ENCODE measurements around the gene CACNA2D4.

CACNA2D4 gene

DNA sequence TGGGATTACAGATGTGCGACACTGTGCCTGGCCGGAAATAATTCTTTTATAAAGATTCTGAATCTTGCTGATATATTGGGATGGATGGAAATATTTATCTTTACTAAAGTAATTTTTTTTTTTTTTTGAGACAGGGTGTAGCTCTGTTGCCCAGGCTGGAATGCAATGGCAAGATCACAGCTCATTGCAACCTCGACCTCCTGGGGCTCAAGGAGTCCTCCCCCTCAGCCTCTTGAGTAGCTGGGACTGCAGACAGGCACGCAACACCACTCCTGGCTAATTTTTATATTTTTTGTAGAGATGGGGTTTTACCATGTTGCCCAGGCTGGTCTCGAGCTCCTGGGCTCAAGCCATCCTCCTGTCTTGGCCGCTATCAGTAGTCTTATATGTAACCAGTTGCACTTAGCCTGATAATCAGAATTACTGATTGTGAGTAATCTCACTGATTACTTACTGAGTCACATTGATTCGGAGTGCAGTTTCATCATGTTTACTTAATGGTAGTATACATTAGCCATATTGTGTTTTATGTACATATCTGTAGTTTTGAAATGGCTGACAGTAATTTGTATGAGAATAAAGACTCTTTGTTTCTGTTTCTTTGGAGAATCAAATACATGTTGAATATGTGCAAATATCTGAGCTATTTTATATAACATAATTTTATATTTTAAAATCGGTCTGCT, 148.5 kb downstream of the CACNA2D4 start:
- no peak for DNase-seq (ENCODE audit: extremely low spot score)
- TF ChIP-seq, protein P1, sequence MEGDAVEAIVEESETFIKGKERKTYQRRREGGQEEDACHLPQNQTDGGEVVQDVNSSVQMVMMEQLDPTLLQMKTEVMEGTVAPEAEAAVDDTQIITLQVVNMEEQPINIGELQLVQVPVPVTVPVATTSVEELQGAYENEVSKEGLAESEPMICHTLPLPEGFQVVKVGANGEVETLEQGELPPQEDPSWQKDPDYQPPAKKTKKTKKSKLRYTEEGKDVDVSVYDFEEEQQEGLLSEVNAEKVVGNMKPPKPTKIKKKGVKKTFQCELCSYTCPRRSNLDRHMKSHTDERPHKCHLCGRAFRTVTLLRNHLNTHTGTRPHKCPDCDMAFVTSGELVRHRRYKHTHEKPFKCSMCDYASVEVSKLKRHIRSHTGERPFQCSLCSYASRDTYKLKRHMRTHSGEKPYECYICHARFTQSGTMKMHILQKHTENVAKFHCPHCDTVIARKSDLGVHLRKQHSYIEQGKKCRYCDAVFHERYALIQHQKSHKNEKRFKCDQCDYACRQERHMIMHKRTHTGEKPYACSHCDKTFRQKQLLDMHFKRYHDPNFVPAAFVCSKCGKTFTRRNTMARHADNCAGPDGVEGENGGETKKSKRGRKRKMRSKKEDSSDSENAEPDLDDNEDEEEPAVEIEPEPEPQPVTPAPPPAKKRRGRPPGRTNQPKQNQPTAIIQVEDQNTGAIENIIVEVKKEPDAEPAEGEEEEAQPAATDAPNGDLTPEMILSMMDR (IDR thresholded peaks at IDR 0.05; ENCODE audit: control extremely low read depth, extremely low read depth, low read depth, missing control alignments), result no peak
- POLR2A ChIA-PET, result no interaction called here
- CTCF ChIA-PET, result interaction anchor here (1.0 to 2.1 kb wide), 4 partner anchors 10 to 115 kb away, joined by 3 to 11 read pairs (median 5); no protein-coding TSS in a partner anchor

DNA sequence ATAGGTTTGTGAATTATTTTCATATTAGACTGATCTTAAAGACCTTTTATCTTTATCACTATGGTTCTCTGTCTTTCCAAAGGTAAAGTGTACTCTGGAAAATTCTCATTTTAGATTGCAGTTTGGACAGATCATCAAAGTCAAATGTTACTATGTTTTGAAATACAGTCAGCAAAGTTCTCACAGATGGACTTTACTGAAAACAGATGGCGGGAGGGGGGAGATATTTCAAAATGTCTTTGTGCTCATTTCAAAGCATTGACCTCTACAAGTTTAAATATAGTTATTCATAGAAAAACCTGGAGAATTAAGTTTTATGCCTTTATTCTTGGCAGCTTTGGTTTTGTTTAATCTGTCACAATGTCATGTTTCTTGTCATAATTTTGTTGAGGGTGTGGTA, 149.8 kb downstream of the CACNA2D4 start:
- TF ChIP-seq, protein P1 (IDR thresholded peaks at IDR 0.05; ENCODE audit: control extremely low read depth, extremely low read depth, low read depth, missing control alignments), result no peak
- CTCF ChIA-PET, result interaction anchor here (3.2 to 3.3 kb wide), 2 partner anchors 8 to 171 kb away, joined by 10 to 15 read pairs; no protein-coding TSS in a partner anchor
- DNase-seq (ENCODE audit: extremely low spot score), result no peak
- POLR2A ChIA-PET, result no interaction called here

DNA sequence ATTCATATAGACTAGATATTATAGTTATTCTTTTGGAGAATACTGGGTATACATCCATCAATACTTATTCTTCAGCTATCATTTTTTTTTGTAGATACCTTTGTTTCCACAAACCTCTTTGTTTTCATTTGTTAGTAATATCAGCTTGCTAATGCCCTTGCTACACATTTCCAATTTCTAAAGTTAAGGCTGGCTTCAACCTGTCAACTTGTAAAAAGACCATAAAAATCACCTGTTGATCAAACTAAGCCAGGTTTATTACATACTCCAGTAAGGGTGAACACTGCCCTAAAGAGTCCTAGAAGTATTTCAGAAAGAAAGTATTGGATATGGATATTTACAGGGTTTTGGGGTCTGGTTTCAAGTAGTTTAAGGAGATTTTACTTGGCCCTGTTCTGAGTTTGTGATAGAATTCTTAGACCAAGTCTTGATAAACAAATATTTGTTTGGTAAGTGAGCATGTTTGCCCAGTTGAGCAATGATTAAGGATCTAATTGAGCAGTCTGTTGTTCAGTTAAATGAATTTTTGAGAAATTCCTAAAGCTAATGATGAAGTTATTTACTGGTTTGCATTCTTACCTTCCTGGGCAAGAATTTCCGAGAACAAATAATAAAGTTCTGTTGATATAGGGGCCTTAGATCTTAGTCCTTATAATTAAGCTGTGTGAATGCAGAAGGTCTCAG, 150.9 kb downstream of the CACNA2D4 start:
- ChIA-PET CTCF (interaction anchor here (1.4 to 3.3 kb wide), 7 partner anchors 8 to 172 kb away, joined by 3 to 15 read pairs (median 7); no protein-coding TSS in a partner anchor), POLR2A (no interaction called here)
- DNase-seq (ENCODE audit: extremely low spot score), result no peak
- TF ChIP-seq, protein P1 (IDR thresholded peaks at IDR 0.05; ENCODE audit: control extremely low read depth, extremely low read depth, low read depth, missing control alignments), result no peak

DNA sequence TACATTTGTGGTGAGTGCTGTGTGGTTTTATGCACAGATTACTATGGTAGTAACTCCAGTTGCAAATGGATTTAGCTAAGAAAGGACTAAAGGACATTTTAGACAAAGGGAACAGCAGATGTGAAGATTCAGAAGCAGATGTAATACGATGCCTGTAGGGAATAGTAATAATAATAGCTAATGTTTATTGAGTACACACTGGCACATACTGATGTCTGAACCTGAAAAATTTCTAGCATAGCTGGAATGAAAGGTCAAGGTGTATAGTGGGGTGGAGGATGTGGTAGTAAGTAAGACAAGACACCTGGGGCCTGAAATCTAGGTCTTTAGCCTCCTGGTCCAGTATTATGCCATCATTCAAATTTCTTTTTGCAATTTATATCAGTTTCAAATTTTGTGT, 152.3 kb downstream of the CACNA2D4 start:
- ChIA-PET CTCF (interaction anchor here (0.6 to 3.3 kb wide), 8 partner anchors 9 to 174 kb away, joined by 3 to 15 read pairs (median 7); no protein-coding TSS in a partner anchor), POLR2A (no interaction called here)
- DNase-seq (ENCODE audit: extremely low spot score), result no peak
- TF ChIP-seq, protein P1 (IDR thresholded peaks at IDR 0.05; ENCODE audit: control extremely low read depth, extremely low read depth, low read depth, missing control alignments), result no peak

DNA sequence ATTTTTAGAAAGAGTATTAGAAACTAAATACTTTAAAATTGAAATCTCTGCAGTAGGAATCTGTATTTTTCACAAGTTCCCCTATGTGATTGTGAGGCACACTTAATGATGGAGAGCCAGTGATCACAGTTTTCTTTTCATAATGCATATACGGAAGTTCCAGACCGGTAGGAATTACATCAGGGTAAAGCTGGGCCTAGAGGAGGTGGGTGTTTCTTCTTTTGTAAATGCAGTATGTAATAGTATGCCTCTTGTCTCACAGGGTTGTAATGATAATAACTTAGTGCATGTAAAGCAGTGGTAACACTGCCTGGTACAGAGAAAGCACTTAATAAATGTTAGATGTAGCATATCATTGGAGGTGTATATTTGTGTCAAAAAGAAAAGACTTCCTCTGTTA, 155.3 kb downstream of the CACNA2D4 start:
- ChIA-PET POLR2A (no interaction called here), CTCF (interaction anchor here (1.0 kb wide), 3 partner anchors 12 to 128 kb away, joined by 3 to 4 read pairs (median 3); no protein-coding TSS in a partner anchor)
- TF ChIP-seq, protein P1 (IDR thresholded peaks at IDR 0.05; ENCODE audit: control extremely low read depth, extremely low read depth, low read depth, missing control alignments), result no peak
- DNase-seq (ENCODE audit: extremely low spot score), result no peak

DNA sequence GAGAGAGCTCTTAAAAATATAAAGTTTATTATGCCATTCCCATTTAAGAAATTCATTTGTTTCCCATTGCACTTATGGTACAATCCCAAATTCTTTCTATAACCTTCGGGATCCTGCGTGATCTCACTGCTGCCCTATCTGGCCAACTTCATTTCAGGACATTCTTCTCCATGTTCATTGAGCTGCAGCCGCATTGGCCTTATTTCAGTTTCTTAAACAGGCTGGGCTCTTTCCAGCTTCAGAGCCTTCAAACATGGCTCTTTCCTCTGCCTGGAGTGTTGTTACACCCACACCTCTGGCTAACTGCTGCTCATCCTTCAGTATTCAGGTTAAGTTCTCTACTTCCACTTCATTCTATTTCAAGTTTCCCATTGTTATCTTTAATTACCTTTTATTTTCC, 156.6 kb downstream of the CACNA2D4 start:
- no peak for DNase-seq (ENCODE audit: extremely low spot score)
- ChIA-PET CTCF (interaction anchor here (0.8 to 2.2 kb wide), 6 partner anchors 13 to 178 kb away, joined by 3 to 6 read pairs (median 4); no protein-coding TSS in a partner anchor), POLR2A (no interaction called here)
- TF ChIP-seq, protein P1 (IDR thresholded peaks at IDR 0.05; ENCODE audit: control extremely low read depth, extremely low read depth, low read depth, missing control alignments), result no peak
